Stimulated activated CD8-positive, alpha-beta memory T cell treated with anti-CD3 and anti-CD28 coated beads, Interleukin-12 subunit alpha, Interleukin-12 subunit beta, amount 100 ng/mL, for 1 hour (primary cell): ENCODE data around the gene DNAH9.

Experiments used
- DNase-seq: peaks from one replicate; pipeline ENCODE4 v3.0.0-alpha.2; 2020; ENCODE audit warnings: low read depth

Gene DNAH9

DNA sequence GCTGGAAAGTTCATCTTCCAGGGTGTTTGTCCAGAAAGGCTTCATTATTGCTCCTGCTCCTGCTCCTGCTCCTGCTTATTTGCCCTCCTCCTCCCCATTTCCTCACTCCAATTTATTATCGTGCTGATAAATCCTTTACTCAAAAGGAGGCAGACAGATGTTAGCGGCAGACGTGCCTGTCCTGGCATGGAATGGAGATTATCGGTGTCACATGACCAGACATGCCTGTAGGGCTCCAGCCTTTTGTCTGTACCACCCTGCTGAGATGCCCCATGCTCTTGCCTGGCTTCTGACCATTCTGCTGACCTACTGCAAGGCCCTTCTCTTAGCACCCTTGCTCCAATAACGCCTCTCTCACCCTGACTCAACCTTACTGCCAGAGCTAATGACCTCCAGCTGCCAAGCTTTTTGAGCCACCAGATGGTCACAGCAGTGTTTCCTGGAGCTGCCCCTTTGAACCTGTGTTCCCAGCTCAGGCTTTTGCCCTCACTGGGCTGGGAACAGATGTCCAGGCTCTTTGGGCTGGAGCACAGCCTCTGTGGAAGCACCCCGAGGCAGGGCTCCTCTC lies 12.8 kb downstream of the DNAH9 start:
- DNase-seq: no peak

DNA sequence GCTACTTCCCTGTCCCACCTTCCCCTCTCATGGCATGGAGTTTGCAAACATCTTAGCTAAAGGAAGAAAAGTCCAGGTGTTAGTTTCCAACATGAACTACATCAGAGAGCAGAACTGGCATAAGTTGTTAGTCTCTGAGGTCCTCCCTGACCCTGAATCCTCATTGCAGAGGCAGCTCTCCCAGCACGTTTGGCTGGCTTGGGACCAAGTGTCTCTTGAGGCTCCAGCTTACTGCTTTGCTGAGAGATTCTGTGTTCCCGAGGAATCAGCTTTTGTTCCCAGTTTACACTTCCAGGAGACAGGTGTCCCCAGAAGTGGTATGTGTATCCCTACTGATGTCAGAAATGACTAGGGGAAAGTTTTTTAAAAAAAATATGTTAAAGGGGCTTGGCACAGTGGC lies 14.7 kb downstream of the DNAH9 start:
- DNase-seq: no peak

DNA sequence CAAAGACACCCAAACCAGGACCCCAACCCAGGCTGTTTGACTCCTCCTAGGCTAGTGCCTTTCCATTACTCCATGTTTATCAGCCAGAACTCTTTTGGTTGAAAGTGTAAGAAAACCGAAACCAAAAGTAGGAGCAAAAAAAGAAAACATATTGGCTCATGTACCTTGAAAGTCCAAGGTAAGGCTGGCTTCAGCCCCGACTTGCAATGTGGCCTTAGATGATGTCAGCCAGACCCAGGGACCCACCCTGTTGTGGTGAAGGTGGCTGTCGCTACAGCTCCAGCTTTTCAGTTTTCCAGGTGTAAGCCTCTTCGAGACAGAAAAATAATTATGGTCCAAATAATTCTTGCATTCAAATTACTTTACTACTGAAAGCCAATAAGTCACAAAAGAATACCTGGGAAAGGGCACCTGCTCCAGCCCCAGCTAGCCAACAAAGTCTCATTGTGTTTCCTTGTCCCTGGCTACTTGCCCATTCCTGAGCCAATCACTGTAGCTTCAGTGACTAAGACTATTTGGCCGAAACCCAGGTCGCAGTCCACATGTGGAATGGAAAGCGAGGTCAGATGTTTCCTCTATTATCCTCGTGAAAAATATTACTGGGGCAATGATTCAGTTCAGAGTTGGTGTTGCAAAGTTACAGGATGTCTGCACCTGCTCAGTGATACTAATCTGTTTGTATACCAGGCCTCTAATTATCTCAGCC lies 20.7 kb downstream of the DNAH9 start:
- no peak for DNase-seq

DNA sequence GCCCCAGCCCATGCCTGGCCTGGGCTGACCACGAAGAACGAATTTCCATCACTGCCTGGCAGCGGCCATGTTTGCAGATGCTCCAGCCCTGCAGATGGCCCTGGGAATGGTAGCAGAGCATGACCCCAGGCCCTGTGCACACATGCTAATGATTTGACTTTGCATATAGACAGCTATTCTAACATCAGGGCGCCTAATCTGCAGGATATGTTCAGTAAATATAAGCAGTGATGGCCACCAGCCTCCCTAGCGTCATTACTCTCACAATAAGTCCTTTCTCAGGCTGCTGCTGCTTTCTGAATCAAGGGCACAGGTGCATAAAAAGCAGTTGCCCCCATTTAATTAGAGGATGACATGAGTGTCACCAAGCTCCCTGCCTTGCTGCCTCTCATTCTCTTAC lies 24.2 kb downstream of the DNAH9 start:
- no peak for DNase-seq

DNA sequence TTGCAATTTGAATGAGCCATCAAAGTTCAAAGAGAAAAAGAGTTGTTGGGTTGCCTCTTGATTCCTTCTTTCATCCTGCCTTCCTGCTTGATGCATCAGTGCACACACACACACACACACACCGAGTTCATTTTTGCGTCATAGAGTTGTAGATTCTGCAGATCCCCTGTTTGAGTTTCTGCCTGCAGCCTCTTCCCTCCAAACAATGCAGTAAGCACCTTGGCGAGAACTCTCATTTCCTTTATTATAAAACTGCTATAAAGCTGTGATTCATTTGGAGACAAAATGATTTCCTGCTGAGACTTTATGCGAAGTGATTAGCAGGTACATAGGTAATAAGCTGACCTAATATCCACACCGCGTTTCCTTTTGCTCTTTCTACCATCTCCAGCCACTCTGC lies 26.7 kb downstream of the DNAH9 start:
- no peak for DNase-seq

DNA sequence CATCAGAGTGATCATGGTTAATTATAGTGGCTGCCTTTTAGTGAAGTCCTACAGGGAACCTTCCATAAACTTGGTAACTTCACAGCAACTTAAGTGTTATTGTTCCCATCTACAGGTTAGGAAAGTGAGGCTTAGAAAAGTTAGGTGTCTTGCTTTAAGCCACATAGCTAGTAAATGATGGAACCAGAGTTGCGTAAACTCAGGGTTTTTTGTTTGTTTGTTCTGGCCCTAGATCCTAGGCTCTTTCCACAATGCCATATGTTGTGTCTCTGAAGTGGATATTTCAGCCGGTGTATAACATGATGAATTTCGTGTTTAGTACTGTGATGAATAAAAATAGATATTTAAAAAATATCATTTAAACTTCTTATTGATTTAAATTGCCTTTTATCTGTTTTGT lies 27.6 kb downstream of the DNAH9 start:
- DNase-seq: no peak

DNA sequence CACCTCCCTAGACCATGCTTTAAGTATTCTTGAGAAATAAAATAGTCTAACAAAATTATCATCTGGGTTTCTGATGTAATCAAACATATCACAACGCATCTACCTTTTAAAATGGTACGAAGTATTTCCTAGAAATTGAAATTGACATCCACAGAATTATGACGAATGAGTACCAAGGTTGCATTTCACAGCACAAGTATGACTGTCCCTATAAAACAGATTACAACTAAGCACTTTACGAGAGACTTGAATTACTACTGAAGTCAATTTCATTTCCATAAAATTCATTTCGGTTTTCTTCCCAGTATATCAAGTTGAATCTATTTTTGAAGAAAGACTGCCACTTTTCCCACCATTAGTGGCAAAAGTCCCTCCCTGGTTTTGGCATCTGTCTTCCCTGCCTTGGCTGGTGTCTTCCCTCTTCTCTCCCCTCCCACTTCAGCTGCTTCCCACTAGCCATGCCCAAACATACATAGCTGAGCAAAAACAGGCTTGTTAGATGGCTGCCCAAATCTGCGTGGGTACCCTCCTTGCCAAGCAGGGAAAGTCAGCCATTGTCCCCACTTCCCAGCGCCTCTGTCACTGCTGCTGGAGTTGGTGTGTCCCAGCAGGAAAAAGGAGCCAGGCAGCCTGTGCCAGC lies 29.2 kb downstream of the DNAH9 start:
- no peak for DNase-seq

DNA sequence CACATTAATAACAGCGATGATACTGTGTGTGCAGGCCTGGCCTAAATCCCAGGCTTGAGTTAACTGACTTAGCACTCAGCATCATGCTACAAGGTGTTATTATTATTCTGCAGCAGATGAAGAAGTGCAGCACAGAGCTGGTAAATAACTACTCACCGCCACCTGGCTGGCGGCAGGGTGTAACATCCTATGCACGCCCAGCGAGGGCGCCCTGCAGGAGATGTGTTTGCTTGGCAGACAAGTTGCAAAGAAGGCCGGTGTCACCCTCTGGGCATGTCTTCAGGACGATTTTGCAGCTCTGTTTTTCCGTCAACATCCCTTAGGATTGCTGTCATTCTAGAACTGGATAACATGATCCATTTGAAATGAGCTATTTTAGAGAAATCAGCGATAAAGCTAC lies 30.1 kb downstream of the DNAH9 start:
- DNase-seq: no peak

DNA sequence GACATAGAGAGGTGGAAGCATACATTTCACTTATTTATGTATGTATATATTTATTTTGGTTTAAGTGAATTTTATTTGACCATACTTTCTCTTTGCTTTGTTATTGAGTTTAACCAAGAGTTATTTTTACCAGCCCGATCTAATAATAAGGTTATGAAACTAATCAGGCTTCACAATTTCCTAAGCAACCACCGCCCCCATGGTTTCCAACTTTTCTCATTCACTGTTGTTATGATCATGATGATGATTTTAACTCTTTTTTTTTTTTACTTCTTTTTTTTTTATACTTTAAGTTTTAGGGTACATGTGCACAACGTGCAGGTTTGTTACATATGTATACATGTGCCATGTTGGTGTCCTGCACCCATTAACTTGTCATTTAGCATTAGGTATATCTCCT lies 30.6 kb downstream of the DNAH9 start:
- DNase-seq: no peak

DNA sequence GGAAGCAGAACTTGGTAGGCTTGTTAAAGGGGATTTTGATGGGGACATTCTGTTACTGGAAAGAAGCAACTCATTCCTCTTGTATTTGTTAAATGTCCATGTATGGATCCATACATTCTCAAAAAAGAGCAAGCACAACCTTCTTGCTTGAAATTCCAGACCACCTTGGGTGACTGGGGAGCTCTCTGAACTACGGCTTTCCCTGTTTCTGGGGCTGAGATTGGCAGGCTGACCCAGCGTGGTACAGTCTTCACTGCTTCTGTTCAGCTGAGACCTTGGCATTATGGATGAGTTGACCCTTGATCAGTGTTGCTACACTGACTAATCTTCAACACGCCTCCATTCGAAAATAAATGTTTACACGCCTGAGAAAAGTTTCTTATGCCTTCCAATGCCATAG lies 38.5 kb downstream of the DNAH9 start:
- DNase-seq: no peak

DNA sequence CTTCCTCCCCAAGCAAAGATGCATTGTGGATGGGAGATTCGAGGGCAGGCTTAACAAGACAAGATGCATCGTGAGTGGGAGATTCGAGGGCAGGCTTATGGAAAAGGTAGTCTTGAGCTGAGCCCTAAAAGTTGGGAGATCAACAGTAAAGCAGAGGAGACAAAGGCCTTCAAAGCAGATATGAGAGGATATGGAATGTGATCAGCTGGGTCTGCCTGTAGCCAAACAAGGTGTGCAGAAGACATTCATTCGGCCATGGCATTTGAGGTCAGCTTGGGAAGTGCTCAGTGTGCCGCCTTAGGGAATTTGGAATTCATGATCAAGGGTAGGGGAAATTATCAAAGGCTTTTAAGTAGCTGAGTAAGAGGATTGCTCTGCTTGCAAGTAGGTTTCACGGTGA lies 39.5 kb downstream of the DNAH9 start:
- no peak for DNase-seq

DNA sequence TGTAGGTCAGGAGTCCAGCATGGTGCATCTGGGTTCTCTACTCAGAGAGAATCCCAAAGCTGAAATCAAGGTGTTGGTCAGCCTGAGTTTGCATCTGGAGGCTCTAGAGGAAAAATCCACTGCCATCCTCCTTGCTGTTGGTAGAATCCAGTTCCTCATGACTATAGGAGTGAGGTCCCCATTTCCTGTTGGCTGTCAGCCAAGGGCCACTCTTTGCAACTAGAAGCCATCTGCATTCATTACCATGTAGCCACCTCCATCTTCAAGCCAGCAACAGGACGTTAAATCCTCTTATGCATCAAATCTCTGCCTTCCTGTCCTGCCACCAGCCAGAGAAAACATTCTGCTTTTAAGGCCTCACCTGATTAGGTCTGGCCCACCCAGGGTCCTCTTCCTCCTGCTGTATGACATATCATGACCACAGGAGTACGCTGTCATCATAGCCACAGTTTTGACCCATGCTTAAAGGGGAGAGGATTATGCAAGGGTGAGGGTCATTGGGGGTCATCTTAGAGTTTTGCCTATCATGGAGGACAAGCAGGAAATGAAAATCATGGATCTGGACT lies 40.5 kb downstream of the DNAH9 start:
- no peak for DNase-seq

DNA sequence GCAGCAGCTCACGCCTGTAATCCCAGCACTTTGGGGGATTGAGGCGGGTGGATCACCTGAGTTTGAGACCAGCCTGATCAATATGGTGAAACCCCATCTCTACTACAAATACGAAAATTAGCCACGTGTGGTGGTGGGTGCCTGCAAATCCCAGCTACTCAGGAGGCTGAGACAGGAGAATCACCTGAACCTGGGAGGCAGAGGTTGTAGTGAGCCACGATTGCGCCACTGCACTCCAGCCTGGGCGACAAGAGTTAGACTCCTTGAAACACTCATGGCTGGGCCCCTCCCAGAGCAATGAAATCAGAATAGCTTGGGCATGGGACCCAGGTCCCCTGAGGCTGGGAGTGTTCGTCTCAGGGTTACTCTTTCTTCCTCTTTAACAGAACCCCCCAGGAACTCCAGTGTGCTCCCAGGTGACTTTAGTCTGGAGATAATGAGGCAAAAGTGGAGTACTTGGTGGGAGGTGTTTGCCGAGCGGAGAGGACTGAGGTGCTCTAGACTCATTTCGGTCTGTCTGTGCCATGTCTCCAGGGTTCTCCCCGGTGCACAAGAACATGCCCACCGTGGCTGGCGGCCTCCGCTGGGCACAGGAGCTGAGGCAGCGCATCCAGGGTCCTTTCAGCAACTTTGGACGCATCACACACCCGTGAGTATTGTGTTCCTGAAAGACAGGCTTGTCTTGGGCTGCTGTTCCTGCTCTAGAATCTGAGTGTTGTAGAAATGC lies 41.6 kb downstream of the DNAH9 start:
- no peak for DNase-seq

DNA sequence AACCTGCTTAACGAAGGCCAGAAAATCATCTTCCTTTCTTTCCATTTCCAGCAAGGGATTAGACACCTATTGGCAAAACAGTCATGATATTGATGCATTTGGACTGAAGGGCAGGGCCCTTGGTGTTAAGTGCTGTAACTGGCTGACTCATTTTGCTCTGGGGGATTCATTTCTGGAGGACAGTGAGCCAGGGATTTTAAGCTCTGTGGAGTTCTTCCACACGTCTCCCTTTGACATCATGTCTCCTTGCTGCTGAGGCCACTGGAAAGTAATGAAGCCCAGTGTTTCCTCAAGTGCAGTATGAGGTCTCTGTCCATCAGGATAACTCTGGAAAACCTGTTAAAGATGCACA lies 42.2 kb downstream of the DNAH9 start:
- DNase-seq: no peak

DNA sequence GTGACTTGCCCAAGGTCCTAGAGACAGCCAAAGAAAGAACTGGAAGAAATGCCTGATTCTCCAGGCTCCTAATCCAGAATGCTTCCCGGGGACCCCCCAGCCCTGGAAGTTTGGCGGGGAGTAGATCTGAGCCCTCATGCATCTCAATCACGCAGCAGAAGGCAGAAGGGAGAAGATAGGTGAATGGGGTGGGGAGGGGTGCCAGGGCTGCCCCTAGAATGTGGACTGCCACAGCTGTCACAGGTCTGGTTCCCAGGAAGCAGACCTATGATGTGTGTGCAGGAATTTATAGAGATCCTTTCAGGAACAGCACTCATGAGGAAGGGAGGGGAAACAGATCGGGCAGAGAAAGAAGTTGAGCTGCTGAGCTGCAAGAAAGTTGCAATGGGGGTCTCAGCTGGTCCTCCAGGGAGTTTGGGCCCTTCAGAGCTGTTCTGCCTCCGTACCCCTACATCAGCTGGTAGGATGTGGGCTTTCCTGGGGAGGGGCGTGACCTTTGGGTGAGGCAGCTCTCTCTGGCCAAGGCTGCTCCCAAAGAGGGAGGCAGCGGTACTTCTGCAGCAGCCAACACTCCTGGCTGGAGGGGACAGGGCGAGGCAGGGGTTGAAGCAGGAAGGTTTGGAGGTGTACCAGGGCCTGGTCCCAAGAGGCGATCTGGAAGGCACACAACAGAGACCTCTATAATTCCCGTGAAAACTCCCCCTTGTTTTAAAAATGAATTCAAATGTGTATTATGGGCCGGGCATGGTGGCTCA lies 43.4 kb downstream of the DNAH9 start:
- no peak for DNase-seq

DNA sequence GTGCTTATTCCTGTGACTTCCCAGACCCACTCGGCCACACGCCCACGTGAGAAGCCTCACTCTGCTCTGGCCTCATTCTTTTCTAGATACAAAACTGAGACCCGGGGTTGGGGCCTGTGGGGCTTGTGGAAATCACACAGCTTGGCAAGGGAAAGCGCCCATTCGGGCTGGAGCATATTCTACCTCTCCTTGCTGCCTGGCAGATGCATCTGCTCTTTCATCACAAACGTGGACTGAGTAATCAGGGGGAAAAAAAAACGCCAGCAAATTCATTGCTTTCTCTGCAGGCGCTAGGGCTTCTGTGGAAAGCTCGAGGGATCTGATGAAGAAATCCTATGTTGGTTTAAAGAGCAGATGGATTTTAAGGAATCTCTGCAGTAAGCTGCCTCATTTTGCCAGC lies 44.4 kb downstream of the DNAH9 start:
- no peak for DNase-seq

DNA sequence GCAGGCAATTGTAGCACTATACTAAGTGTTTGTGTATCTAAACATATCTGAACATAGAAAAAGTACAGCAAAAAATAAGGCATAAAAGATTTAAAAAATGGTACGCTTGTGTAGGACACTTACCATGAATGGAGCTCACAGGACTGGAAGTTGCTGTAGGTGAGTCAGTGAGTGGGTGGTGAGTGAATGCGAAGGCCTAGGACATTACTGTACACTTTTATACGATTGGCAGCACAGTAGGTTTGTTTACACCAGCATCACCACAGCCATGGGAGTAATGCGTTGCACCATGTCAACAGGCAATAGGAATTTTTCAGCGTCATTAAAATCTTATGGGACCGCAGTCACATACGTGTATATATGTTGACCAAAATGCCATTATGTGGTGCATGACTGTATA lies 45.6 kb downstream of the DNAH9 start:
- no peak for DNase-seq

DNA sequence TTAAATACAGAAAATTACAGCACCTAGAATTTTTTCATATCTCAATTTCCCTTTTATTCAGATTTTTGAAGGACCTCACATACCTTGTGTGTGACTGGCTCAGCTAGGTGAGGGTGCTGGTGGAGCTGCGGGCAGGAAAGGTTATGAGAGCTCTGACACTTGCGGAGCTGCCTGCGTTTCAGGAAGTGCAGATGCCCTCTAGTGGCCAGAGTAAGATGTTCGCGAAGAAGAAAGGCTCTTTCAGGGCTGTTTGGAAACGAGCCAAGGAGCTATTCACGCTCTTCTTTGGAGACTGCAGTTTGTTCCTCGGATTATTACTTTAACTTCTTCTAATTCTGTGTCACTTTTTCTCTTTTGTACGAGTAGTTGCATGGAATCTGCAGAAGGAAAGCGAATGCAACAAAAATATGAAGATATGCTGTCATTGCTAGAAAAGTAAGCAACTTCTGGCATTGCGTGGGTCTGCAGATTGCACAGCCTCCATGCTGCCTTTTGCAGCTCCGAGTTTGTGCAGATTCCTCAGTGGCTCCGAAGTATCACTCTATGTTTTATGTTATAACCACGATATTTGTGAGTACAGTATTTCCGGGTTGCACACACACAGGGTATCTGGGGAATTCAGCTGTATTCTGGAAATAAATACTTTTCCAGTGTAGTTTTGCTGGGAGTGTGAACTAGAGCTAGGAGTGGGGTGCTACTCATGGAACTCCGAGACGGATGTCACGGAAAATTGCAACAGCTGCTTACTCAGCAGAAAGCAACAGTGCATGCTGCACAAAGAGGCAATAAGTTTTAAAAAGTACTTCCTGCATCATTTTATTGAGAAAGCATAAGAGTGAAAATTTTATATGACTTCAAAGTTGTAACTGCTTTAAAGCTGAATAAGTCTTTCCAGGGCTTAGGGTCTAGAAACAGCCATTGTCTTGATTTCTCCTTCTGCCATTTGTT lies 46.3 kb downstream of the DNAH9 start:
- peak; percentile 6 for DNase-seq

DNA sequence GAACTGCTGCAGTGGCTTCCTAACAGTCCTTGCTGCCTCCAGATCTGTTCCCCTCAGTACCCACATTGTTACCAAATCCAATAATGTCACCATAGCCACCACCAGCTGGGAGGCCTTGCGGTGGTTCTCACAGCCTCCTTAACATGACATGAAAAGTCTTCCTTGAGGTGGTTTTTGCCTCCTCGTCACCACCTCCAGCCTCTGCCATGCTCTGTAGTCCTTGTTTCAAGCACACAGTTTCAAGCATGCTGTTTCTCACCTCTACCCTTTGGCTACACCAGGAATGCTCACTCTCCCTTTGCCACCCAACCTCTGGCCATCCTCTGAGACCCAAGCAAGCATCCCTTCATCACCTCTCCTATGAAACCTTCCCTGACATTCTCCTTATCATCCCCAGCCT lies 47.2 kb downstream of the DNAH9 start:
- DNase-seq: no peak

DNA sequence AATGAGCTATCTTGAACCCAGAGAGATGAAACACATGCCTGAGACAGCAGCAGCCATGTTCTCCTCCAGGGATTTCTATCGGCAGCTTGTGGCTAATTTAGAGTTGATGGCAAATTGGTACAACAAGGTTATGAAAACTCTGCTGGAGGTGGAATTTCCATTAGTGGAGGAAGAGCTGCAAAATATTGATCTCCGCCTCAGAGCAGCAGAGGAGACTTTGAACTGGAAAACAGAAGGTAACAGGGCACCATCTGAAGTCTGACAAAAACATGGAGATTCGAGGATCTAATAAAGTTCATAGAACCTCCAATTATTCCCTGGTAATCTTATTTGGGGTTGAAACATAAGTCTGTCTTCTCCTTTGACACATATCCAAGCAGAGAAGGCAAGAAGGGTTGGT lies 52.8 kb downstream of the DNAH9 start:
- DNase-seq: no peak

DNA sequence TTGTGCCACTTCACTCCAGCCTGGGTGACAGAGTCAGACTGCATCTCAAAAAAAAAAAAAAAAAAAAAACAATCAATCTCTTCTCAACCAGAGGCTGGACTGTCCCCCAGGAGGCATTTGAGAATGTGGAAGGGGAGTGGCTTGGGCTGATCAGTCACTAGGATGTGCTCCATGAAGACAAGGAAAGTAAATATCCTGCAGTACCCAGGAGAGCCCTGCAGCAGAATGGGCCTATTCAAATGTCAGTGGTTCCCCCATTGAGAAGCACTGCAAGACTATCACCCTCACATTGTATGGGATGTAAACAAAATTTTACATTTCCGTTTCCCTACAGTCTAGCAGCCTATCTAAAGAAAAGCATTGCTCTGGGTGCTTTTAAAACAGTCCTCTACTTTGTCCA lies 70.3 kb downstream of the DNAH9 start:
- DNase-seq: no peak
